Ovary (tissue), 9 donors: ENCODE measurements around the gene OR6Y1. TPM values are rescaled to one million over a fixed set of nuclear protein-coding genes. Genes with fewer than 3 reads are reported as not detected.

ENCODE experiments used
- DNase-seq, 5 donors: peaks; one replicate each; pipeline ENCODE4 v3.0.0-alpha.2; 2019 to 2020
- H3K27ac ChIP-seq, 2 donors: fragments of 200-600 bp; one replicate each; pipeline versions ENCODE4 v1.5.1 to v1.8.0; 2019 to 2022
- H3K27me3 ChIP-seq: fragments of 200-600 bp; one replicate; pipeline ENCODE4 v1.8.0; 2022
- H3K36me3 ChIP-seq: fragments of 200-600 bp; sonication (generic); one replicate; pipeline ENCODE4 v1.5.1; 2019
- H3K4me1 ChIP-seq: one replicate; pipeline ENCODE4 v1.8.1; 2013; ENCODE audit warnings: mild to moderate bottlenecking, moderate library complexity; ENCODE audit not compliant: insufficient read depth
- H3K4me3 ChIP-seq: fragments of 200-600 bp; sonication (generic); one replicate; pipeline ENCODE4 v1.5.1; 2017
- H3K9me3 ChIP-seq, 2 donors: fragments of 200-600 bp in 1 of 2; sonication (generic) in 1 of 2; one replicate each; pipeline versions ENCODE4 v1.5.1 to v1.8.1; 2013 to 2019; ENCODE audit warnings: mild to moderate bottlenecking in 1 of 2, moderate library complexity in 1 of 2
- CTCF ChIP-seq, 3 donors: fragments of 450-650 bp in 2 of 3; fragments of 200-600 bp in 1 of 3; IDR thresholded peaks; one replicate each; pipeline versions ENCODE4 v1.5.1 to v1.8.0; 2016 to 2022; ENCODE audit warnings: antibody characterized with exemption in 3 of 3, mild to moderate bottlenecking in 1 of 3
- EP300 ChIP-seq: sonication (generic); formaldehyde crosslinking; IDR thresholded peaks from one replicate; pipeline ENCODE4 v1.6.1; 2017; ENCODE audit warnings: antibody characterized with exemption
- POLR2A ChIP-seq: fragments of 450-650 bp; IDR thresholded peaks from one replicate; pipeline ENCODE4 v1.6.1; 2017; ENCODE audit warnings: antibody characterized with exemption, mild to moderate bottlenecking, moderate library complexity
- WGBS, 3 donors: extraction: QIAGEN DNeasy Blood & Tissue Kit in 1 of 3; methylation state at CpG; one replicate each; pipeline versions ENCODE4 v1.1.5 to v1.1.7; 2013 to 2017; 5-methylcytosine and 5-hydroxymethylcytosine counted together
- intact Hi-C, 4 donors: fragments of 100-400 bp; cut with DNase I; formaldehyde crosslinking; loops; one replicate each; pipeline versions ENCODE4 v1.11.0 to v1.15.1; 2022 to 2023
- polyA plus RNA-seq, 2 donors: library from polyadenylated mRNA; stranded (reverse); fragments of 200-250 nt in 1 of 2; fragments of 350-450 nt in 1 of 2; fragmentation: Illumina TruSeq in 1 of 2; extraction: RNeasy Lipid Tissue Mini Kit (QIAGEN cat#74804) in 1 of 2; gene quantifications; one replicate each; pipeline ENCODE4 v1.2.3, GENCODE V29; 2013 to 2014
- total RNA-seq, 7 donors: library from RNA; depleted of rRNA in 2 of 7; stranded (reverse); fragments of >200 nt in 2 of 7; fragmentation: NEBNext Ultra II Directional in 3 of 7; extraction: Animal tissue kit (Norgen Biotek cat#: 25700) in 3 of 7; gene quantifications; one replicate each; pipeline versions ENCODE4 v1.1.0 to v1.2.4, GENCODE V29; 2016 to 2023
- donor health status: DM: no; HTN: no; CAD: no; lungs with moderate emphysema.
- donor health status: DM: no; HTN: no; CAD: no.
- donor health status: Bipolar disorder and iron deficiency.
- donor health status: DM: yes; HTN: yes; CAD: no.
- donor health status: DM: no; HTN: no; CAD: no.
- donor health status: DM: yes; HTN: yes; CAD: no.

Gene OR6Y1
- total and polyA plus RNA-seq, 9 donors, result not detected

- no peaks in the 10 kb centered on the region for H3K36me3 ChIP-seq
- H3K27me3 ChIP-seq, result no peaks in the 10 kb centered on the region
- no peaks in the 10 kb centered on the region for H3K9me3 ChIP-seq
- H3K4me3 ChIP-seq, result no peak overlapping the region
- 90 to 94% (median 90%) methylated on average over 2 of the region's 2 CpGs for WGBS, 3 donors
- H3K4me1 ChIP-seq, result no peaks in the 10 kb centered on the region
- intact Hi-C loops, result no loop called here
- no peak for TF ChIP-seq CTCF (IDR thresholded peaks at IDR 0.05)
- no peak for TF ChIP-seq EP300
- no peak for TF ChIP-seq POLR2A
- no peak for DNase-seq
- no peak overlapping the region for H3K27ac ChIP-seq
Observed at GRCh38 chr1:158507511-158507910, 46.7 kb downstream of the OR6Y1 start.

- H3K27me3 ChIP-seq, result no peaks in the 10 kb centered on the region
Observed at GRCh38 chr1:158506369-158506987, 47.7 kb downstream of the OR6Y1 start.

GRCh38 chr1:158496374-158496773 lies 57.8 kb downstream of the OR6Y1 start:
- WGBS, 3 donors, result 12 to 29% (median 15%) methylated on average over 2 of the region's 2 CpGs
- intact Hi-C loops, result no loop called here

More at GRCh38 chr1:158506369-158506987, 47.7 kb downstream of the OR6Y1 start:
- H3K9me3 ChIP-seq, result no peaks in the 10 kb centered on the region
- H3K4me3 ChIP-seq, result no peak overlapping the region
- DNase-seq, result no peak
- 33 to 53% (median 39%) methylated on average over 1 of the region's 1 CpG for WGBS, 3 donors
- H3K27ac ChIP-seq, result no peak overlapping the region
- no peaks in the 10 kb centered on the region for H3K4me1 ChIP-seq
- TF ChIP-seq POLR2A, result no peak
- no peak for TF ChIP-seq EP300
- no peak for TF ChIP-seq CTCF (IDR thresholded peaks at IDR 0.05)
- intact Hi-C loops, result no loop called here
- no peaks in the 10 kb centered on the region for H3K36me3 ChIP-seq

GRCh38 chr1:158494796-158495195 lies 59.4 kb downstream of the OR6Y1 start:
- no peak for DNase-seq
- TF ChIP-seq POLR2A (no peak), EP300 (no peak), CTCF (IDR thresholded peaks at IDR 0.05) (no peak)
- 30 to 67% (median 32%) methylated on average over 2 of the region's 2 CpGs for WGBS, 3 donors
- intact Hi-C loops, result no loop called here
- H3K4me1 ChIP-seq, result no peaks in the 10 kb centered on the region
- H3K4me3 ChIP-seq, result no peak overlapping the region
- H3K36me3 ChIP-seq, result no peaks in the 10 kb centered on the region
- H3K27me3 ChIP-seq, result no peaks in the 10 kb centered on the region
- no peaks in the 10 kb centered on the region for H3K9me3 ChIP-seq
- no peak overlapping the region for H3K27ac ChIP-seq

More at GRCh38 chr1:158496374-158496773, 57.8 kb downstream of the OR6Y1 start:
- no peaks in the 10 kb centered on the region for H3K4me1 ChIP-seq
- H3K36me3 ChIP-seq, result no peaks in the 10 kb centered on the region
- no peak overlapping the region for H3K27ac ChIP-seq
- H3K9me3 ChIP-seq, result no peaks in the 10 kb centered on the region
- no peak overlapping the region for H3K4me3 ChIP-seq
- H3K27me3 ChIP-seq, result no peaks in the 10 kb centered on the region
- no peak for DNase-seq
- TF ChIP-seq EP300, result no peak
- TF ChIP-seq POLR2A, result no peak
- no peak for TF ChIP-seq CTCF (IDR thresholded peaks at IDR 0.05)

Other genes starting within 250 kb of the OR6Y1 start
- gene CD1B, start 222.9 kb downstream of the OR6Y1 start, total RNA-seq, result not detected
- gene CD1B, start 222.9 kb downstream of the OR6Y1 start, polyA plus RNA-seq, result under 1 TPM in 1 of 2 donors, not detected in 1; 0.38 TPM
- under 1 TPM in 1 of 7 donors, not detected in 6; 0.23 TPM for gene CD1E, start 200.5 kb downstream of the OR6Y1 start, total RNA-seq
- gene CD1E, start 200.5 kb downstream of the OR6Y1 start, polyA plus RNA-seq, result 1 to 10 TPM in 1 of 2 donors, not detected in 1; 2.5 TPM
- gene OR10T2, start 154.9 kb downstream of the OR6Y1 start, total RNA-seq, result not detected
- gene OR10T2, start 154.9 kb downstream of the OR6Y1 start, polyA plus RNA-seq, result not detected
- not detected for gene OR10K2, start 128.2 kb downstream of the OR6Y1 start, total RNA-seq
- gene OR10K2, start 128.2 kb downstream of the OR6Y1 start, polyA plus RNA-seq, result not detected
- not detected for gene OR10K1, start 92.6 kb downstream of the OR6Y1 start, total RNA-seq
- not detected for gene OR10K1, start 92.6 kb downstream of the OR6Y1 start, polyA plus RNA-seq
- gene OR10R2, start 82.2 kb downstream of the OR6Y1 start, total RNA-seq, result not detected
- gene OR10R2, start 82.2 kb downstream of the OR6Y1 start, polyA plus RNA-seq, result not detected
- not detected for gene OR6P1, start 16.2 kb upstream of the OR6Y1 start, total RNA-seq
- gene OR6P1, start 16.2 kb upstream of the OR6Y1 start, polyA plus RNA-seq, result not detected
- not detected for gene OR10X1, start 25.5 kb upstream of the OR6Y1 start, total RNA-seq
- not detected for gene OR10X1, start 25.5 kb upstream of the OR6Y1 start, polyA plus RNA-seq
- gene OR10Z1, start 50.9 kb upstream of the OR6Y1 start, total RNA-seq, result not detected
- not detected for gene OR10Z1, start 50.9 kb upstream of the OR6Y1 start, polyA plus RNA-seq
- 1 to 10 TPM in 1 of 7 donors, under 1 TPM in 4, not detected in 2; 0.10 to 1.8 (median 0.23) TPM for gene SPTA1, start 132.3 kb upstream of the OR6Y1 start, total RNA-seq
- under 1 TPM; 0.07 to 0.17 TPM for gene SPTA1, start 132.3 kb upstream of the OR6Y1 start, polyA plus RNA-seq
- gene OR6K2, start 146.2 kb upstream of the OR6Y1 start, total RNA-seq, result not detected
- not detected for gene OR6K2, start 146.2 kb upstream of the OR6Y1 start, polyA plus RNA-seq
- under 1 TPM in 1 of 7 donors, not detected in 6; 0.11 TPM for gene OR6K3, start 166.3 kb upstream of the OR6Y1 start, total RNA-seq
- gene OR6K3, start 166.3 kb upstream of the OR6Y1 start, polyA plus RNA-seq, result not detected
- not detected for gene OR6K6, start 200.3 kb upstream of the OR6Y1 start, total RNA-seq
- gene OR6K6, start 200.3 kb upstream of the OR6Y1 start, polyA plus RNA-seq, result not detected
- gene OR6N1, start 217.8 kb upstream of the OR6Y1 start, total RNA-seq, result not detected
- not detected for gene OR6N1, start 217.8 kb upstream of the OR6Y1 start, polyA plus RNA-seq
- gene OR6N2, start 226.8 kb upstream of the OR6Y1 start, total RNA-seq, result not detected
- not detected for gene OR6N2, start 226.8 kb upstream of the OR6Y1 start, polyA plus RNA-seq